ENCODE data around the gene SYMPK. TPM values are rescaled to one million over a fixed set of nuclear protein-coding genes. Genes with fewer than 3 reads are reported as not detected.

Gene SYMPK
- total and polyA plus RNA-seq, 7 experiments from 2014 or later: 9.9 to 110 (median 84.2) TPM

DNA sequence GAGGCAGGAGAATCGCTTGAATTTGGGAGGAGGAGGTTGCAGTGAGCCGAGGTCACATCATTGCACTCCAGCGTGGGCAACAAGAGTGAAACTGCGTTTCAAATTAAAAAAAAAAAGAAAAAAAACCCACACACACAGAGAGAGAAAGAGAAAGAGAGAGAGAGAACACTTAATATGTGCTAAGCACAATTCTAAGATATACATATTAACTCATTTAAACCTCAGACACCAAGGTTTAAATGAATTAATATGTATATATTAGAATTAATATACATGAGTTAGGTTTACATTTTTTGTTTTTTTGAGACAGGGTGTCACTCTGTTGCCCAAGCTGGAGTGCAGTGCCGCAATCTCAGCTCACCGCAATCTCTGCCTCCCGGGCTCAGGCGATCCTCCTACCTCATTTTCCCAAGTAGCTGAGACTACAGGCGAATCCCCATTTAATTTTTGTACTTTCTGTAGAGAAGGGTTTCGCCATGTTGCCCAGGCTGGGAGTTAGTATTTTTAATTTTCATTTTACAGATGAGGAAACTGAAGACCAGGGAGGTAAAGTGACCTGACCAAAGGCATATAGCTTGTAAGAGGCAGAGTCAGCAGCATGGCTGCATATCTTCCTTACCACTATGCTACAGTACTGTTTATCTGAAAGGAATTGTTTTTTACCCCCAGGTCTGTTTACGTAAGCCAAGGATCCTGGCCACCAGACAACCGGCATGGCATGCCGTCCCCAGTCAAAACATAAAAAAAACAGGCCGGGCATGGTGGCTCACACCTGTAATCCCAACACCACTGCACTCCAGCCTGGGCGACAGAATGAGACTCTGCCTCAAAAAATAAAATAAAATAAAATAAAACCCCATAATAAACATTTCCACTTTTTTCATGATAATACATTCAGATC lies 2.3 kb downstream of the SYMPK start:
- ATAC-seq: no peak
- intact Hi-C loops (cut with micrococcal nuclease): loop anchor here (5.0 to 10.0 kb wide), 6 partner anchors 43 to 1382 kb away; partner anchors contain the start of genes AP2S1 (in 1 of the 2), QPCTL (in 1 of the 2), RSPH6A (in 1 of the 2) and SNRPD2 (in 1 of the 2)
- POLR2A ChIA-PET: interaction anchor here (0.7 kb wide), 1 partner anchor 25 kb away, joined by 3 read pairs; no protein-coding TSS in a partner anchor
- no peak overlapping the region for H3K4me3 ChIP-seq (ENCODE audit: low read length)
- Mint-ChIP-seq H3K4me1 (peaks cover 29 to 42% (median 38%) of the 10 kb centered on the region in 7 donors), H3K9me3 (peaks cover 0 to 3% (median 0%) of the 10 kb centered on the region in 11 donors), H3K27me3 (peaks cover 6 to 25% (median 15%) of the 10 kb centered on the region in 5 donors), H3K27ac (peak overlapping the region in 6 of 9 donors; percentile 13 to 59 (median 48)), H3K4me3 (peak overlapping the region in 5 of 10 donors; percentile 1 to 98 (median 27)), H3K36me3 (peaks cover 0 to 12% (median 4%) of the 10 kb centered on the region in 5 donors)
- H3K27ac ChIP-seq (ENCODE audit: low read depth, low read length): no peak overlapping the region
- H3K36me3 ChIP-seq (ENCODE audit: control insufficient read depth in 2 of 3, insufficient read depth in 3 of 3, low read length in 3 of 3): peaks cover 0 to 26% (median 3%) of the 10 kb centered on the region in 3 experiments
- CTCF ChIA-PET: no interaction called here
- peaks cover 0 to 4% of the 10 kb centered on the region in 2 donors for H3K27me3 ChIP-seq (ENCODE audit: control insufficient read depth in 2 of 2, insufficient read depth in 2 of 2, low read length in 2 of 2)
- no peak for DNase-seq
- H3K4me1 ChIP-seq (ENCODE audit: control insufficient read depth in 2 of 2, insufficient read depth in 2 of 2, low read length in 2 of 2): peaks cover 15% of the 10 kb centered on the region in 2 donors
- H3K9me3 ChIP-seq (ENCODE audit: control insufficient read depth in 2 of 3, low read length in 3 of 3): no peaks in the 10 kb centered on the region

DNA sequence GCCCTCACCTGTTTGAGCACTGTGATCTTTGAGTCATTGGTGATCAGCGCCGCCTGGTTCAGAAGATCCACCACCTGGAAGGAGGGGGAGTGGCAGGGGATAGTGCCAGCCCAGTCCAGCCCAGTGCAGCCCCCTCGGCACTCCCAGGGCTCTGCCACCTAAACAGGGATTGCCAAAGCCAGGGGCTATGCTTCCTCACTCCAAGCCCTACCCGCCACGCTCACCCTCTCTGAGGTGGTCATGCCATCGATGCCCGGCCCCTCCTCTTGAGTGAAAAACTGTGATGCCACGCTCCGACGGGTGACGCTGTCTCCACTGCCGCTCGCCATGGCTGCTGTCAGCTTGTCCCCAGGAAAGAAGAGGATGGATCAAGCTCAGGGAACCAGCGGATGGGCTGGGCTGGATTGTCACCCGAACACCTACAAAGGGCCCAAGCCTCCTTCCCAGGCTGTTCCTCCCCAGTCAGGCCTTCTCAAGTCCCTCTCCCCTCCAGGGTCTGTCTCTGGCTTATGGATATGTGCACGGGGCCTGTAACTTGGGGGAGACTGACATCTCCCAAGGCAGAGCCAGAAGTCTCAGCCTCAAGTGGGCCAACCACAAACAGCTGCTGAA lies 8.7 kb downstream of the SYMPK start:
- H3K4me3 Mint-ChIP-seq: no peak overlapping the region
- ChIA-PET POLR2A (no interaction called here), CTCF (no interaction called here)
- Histone ChIP-seq H3K27me3 (ENCODE audit: control insufficient read depth in 2 of 2, insufficient read depth in 2 of 2, low read length in 2 of 2) (no peaks in the 10 kb centered on the region), H3K4me1 (ENCODE audit: control insufficient read depth in 2 of 2, insufficient read depth in 2 of 2, low read length in 2 of 2) (peaks cover 0 to 3% of the 10 kb centered on the region in 2 donors), H3K4me3 (ENCODE audit: low read length) (no peak overlapping the region), H3K36me3 (ENCODE audit: control insufficient read depth in 2 of 3, insufficient read depth in 3 of 3, low read length in 3 of 3) (peaks cover 0 to 73% (median 12%) of the 10 kb centered on the region in 3 experiments), H3K9me3 (ENCODE audit: control insufficient read depth in 2 of 3, low read length in 3 of 3) (no peaks in the 10 kb centered on the region), H3K27ac (ENCODE audit: low read depth, low read length) (no peak overlapping the region)
- H3K27ac Mint-ChIP-seq: no peak overlapping the region
- peaks cover 0 to 1% (median 0%) of the 10 kb centered on the region in 11 donors for H3K9me3 Mint-ChIP-seq
- H3K27me3 Mint-ChIP-seq: no peaks in the 10 kb centered on the region
- H3K36me3 Mint-ChIP-seq: peaks cover 10 to 32% (median 16%) of the 10 kb centered on the region in 5 donors
- DNase-seq (no peak), ATAC-seq (no peak)
- intact Hi-C loops (cut with micrococcal nuclease): no loop called here
- peaks cover 4 to 25% (median 19%) of the 10 kb centered on the region in 7 donors for H3K4me1 Mint-ChIP-seq

DNA sequence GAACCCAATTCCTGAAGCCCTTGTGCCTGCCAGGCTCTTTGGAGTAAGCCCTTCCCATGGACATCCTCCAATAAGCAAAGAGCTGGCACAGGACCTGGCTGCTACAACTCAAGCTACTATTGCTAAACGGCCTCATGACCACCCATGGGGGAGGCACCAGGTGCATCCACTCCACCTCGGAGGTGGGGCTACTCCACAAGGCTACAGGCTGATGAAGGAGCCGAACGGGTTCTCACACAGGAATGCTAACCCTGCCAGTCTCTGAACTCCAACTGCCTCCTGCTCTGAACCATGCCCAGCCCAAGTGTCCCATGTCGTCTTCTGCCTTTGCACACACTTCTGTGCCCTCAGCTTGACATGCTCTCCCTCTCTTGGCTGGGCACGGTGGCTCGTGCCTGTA lies 10.0 kb downstream of the SYMPK start:
- no peaks in the 10 kb centered on the region for H3K9me3 Mint-ChIP-seq
- Histone ChIP-seq H3K27me3 (ENCODE audit: control insufficient read depth in 2 of 2, insufficient read depth in 2 of 2, low read length in 2 of 2) (no peaks in the 10 kb centered on the region), H3K36me3 (ENCODE audit: control insufficient read depth in 2 of 3, insufficient read depth in 3 of 3, low read length in 3 of 3) (peaks cover 11 to 76% (median 20%) of the 10 kb centered on the region in 3 experiments), H3K27ac (ENCODE audit: low read depth, low read length) (no peak overlapping the region), H3K4me1 (ENCODE audit: control insufficient read depth in 2 of 2, insufficient read depth in 2 of 2, low read length in 2 of 2) (peaks cover 0 to 3% of the 10 kb centered on the region in 2 donors), H3K9me3 (ENCODE audit: control insufficient read depth in 2 of 3, low read length in 3 of 3) (no peaks in the 10 kb centered on the region), H3K4me3 (ENCODE audit: low read length) (no peak overlapping the region)
- POLR2A ChIA-PET: no interaction called here
- intact Hi-C loops (cut with micrococcal nuclease): no loop called here
- CTCF ChIA-PET: no interaction called here
- ATAC-seq: no peak
- no peak for DNase-seq
- H3K27ac Mint-ChIP-seq: peak overlapping the region in 2 of 9 donors; percentile 20 to 48
- no peaks in the 10 kb centered on the region for H3K27me3 Mint-ChIP-seq
- peaks cover 10 to 34% (median 16%) of the 10 kb centered on the region in 5 donors for H3K36me3 Mint-ChIP-seq
- H3K4me3 Mint-ChIP-seq: no peak overlapping the region
- H3K4me1 Mint-ChIP-seq: peaks cover under 1 to 15% (median 11%) of the 10 kb centered on the region in 7 donors

GRCh38 chr19:45852145-45852750 lies 10.7 kb downstream of the SYMPK start:
- DNase-seq (no peak), ATAC-seq (no peak)
- Histone ChIP-seq H3K4me1 (ENCODE audit: control insufficient read depth in 2 of 2, insufficient read depth in 2 of 2, low read length in 2 of 2) (peaks cover 0 to 3% of the 10 kb centered on the region in 2 donors), H3K4me3 (ENCODE audit: low read length) (no peak overlapping the region), H3K9me3 (ENCODE audit: control insufficient read depth in 2 of 3, low read length in 3 of 3) (no peaks in the 10 kb centered on the region), H3K36me3 (ENCODE audit: control insufficient read depth in 2 of 3, insufficient read depth in 3 of 3, low read length in 3 of 3) (peaks cover 19 to 80% (median 26%) of the 10 kb centered on the region in 3 experiments), H3K27me3 (ENCODE audit: control insufficient read depth in 2 of 2, insufficient read depth in 2 of 2, low read length in 2 of 2) (no peaks in the 10 kb centered on the region), H3K27ac (ENCODE audit: low read depth, low read length) (no peak overlapping the region)
- intact Hi-C loops (cut with micrococcal nuclease): no loop called here
- peaks cover 10 to 42% (median 16%) of the 10 kb centered on the region in 5 donors for H3K36me3 Mint-ChIP-seq
- ChIA-PET CTCF (no interaction called here), POLR2A (no interaction called here)
- H3K9me3 Mint-ChIP-seq: no peaks in the 10 kb centered on the region
- peak overlapping the region in 1 of 9 donors; percentile 20 for H3K27ac Mint-ChIP-seq
- no peak overlapping the region for H3K4me3 Mint-ChIP-seq
- H3K4me1 Mint-ChIP-seq: peaks cover 0 to 13% (median 10%) of the 10 kb centered on the region in 7 donors
- H3K27me3 Mint-ChIP-seq: no peaks in the 10 kb centered on the region

DNA sequence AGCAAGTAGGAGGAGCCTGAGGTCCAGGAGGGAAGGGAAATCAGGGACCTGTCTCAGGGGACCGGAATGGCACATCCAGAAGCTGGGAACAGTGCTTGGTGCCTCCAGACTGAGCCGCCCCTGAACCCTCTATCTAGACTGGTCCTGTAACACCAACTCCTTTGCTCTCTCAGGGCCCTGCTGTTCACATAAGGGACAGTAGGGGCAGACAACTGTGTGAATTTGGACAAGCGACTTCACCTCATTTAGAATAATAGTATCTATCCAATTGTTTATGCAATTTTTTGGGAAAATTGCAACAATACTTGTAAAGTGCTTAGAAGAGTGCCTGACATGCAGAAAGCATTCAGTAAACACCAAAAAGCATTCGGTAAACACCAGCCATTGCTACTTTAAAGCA lies 14.0 kb downstream of the SYMPK start:
- CTCF ChIA-PET: interaction anchor here (2.0 kb wide), 1 partner anchor 31 kb away, joined by 4 read pairs; no protein-coding TSS in a partner anchor
- POLR2A ChIA-PET: no interaction called here
- ATAC-seq (no peak), DNase-seq (no peak)
- Histone ChIP-seq H3K36me3 (ENCODE audit: control insufficient read depth in 2 of 3, insufficient read depth in 3 of 3, low read length in 3 of 3) (peaks cover 20 to 93% (median 20%) of the 10 kb centered on the region in 3 experiments), H3K9me3 (ENCODE audit: control insufficient read depth in 2 of 3, low read length in 3 of 3) (no peaks in the 10 kb centered on the region), H3K4me1 (ENCODE audit: control insufficient read depth in 2 of 2, insufficient read depth in 2 of 2, low read length in 2 of 2) (no peaks in the 10 kb centered on the region), H3K4me3 (ENCODE audit: low read length) (no peak overlapping the region), H3K27me3 (ENCODE audit: control insufficient read depth in 2 of 2, insufficient read depth in 2 of 2, low read length in 2 of 2) (no peaks in the 10 kb centered on the region), H3K27ac (ENCODE audit: low read depth, low read length) (no peak overlapping the region)
- Mint-ChIP-seq H3K4me1 (peaks cover 0 to 8% (median 4%) of the 10 kb centered on the region in 7 donors), H3K27ac (no peak overlapping the region), H3K9me3 (no peaks in the 10 kb centered on the region), H3K4me3 (no peak overlapping the region), H3K36me3 (peaks cover 7 to 48% (median 27%) of the 10 kb centered on the region in 5 donors), H3K27me3 (no peaks in the 10 kb centered on the region)
- intact Hi-C loops (cut with micrococcal nuclease): no loop called here

GRCh38 chr19:45847663-45848062 lies 15.3 kb downstream of the SYMPK start:
- H3K27ac ChIP-seq (ENCODE audit: low read depth, low read length): no peak overlapping the region
- H3K9me3 ChIP-seq (ENCODE audit: control insufficient read depth in 2 of 3, low read length in 3 of 3): no peaks in the 10 kb centered on the region
- no peak overlapping the region for H3K4me3 Mint-ChIP-seq
- no peaks in the 10 kb centered on the region for H3K4me1 ChIP-seq (ENCODE audit: control insufficient read depth in 2 of 2, insufficient read depth in 2 of 2, low read length in 2 of 2)
- intact Hi-C loops (cut with micrococcal nuclease): no loop called here
- H3K4me3 ChIP-seq (ENCODE audit: low read length): no peak overlapping the region
- CTCF ChIA-PET: no interaction called here
- no peaks in the 10 kb centered on the region for H3K9me3 Mint-ChIP-seq
- ATAC-seq (no peak), DNase-seq (no peak)
- POLR2A ChIA-PET: interaction anchor here (1.3 kb wide), 1 partner anchor 13 kb away, joined by 3 read pairs; no protein-coding TSS in a partner anchor
- H3K36me3 Mint-ChIP-seq: peaks cover 7 to 54% (median 32%) of the 10 kb centered on the region in 5 donors
- H3K27me3 Mint-ChIP-seq: no peaks in the 10 kb centered on the region
- peaks cover 19 to 93% (median 20%) of the 10 kb centered on the region in 3 experiments for H3K36me3 ChIP-seq (ENCODE audit: control insufficient read depth in 2 of 3, insufficient read depth in 3 of 3, low read length in 3 of 3)
- peaks cover 0 to 8% (median 4%) of the 10 kb centered on the region in 7 donors for H3K4me1 Mint-ChIP-seq
- H3K27ac Mint-ChIP-seq: peak overlapping the region in 1 of 9 donors; percentile 82
- H3K27me3 ChIP-seq (ENCODE audit: control insufficient read depth in 2 of 2, insufficient read depth in 2 of 2, low read length in 2 of 2): no peaks in the 10 kb centered on the region
